Parathyroid adenoma (tissue), 2 donors: ENCODE measurements around the gene S100A14.

Experiments used
- H2AFZ ChIP-seq: fragments of 300-600 bp; sonication (generic); one replicate; pipeline ENCODE4 v1.7.0; 2017; ENCODE audit warnings: antibody characterized with exemption, mild to moderate bottlenecking
- H3K27ac ChIP-seq: fragments of 300-600 bp; sonication (generic); one replicate; pipeline ENCODE4 v1.7.0; 2017
- H3K27me3 ChIP-seq: fragments of 300-600 bp; sonication (generic); one replicate; pipeline ENCODE4 v1.7.0; 2017; ENCODE audit warnings: low read length; ENCODE audit not compliant: control insufficient read depth, insufficient read depth
- H3K36me3 ChIP-seq: fragments of 300-600 bp; sonication (generic); one replicate; pipeline ENCODE4 v1.7.0; 2017; ENCODE audit warnings: low read length; ENCODE audit not compliant: control insufficient read depth, insufficient read depth
- H3K4me1 ChIP-seq: fragments of 300-600 bp; sonication (generic); one replicate; pipeline ENCODE4 v1.7.0; 2017; ENCODE audit warnings: control low read depth
- H3K4me2 ChIP-seq: fragments of 300-600 bp; sonication (generic); one replicate; pipeline ENCODE4 v1.7.0; 2017; ENCODE audit warnings: low read length
- H3K4me3 ChIP-seq: fragments of 300-600 bp; sonication (generic); one replicate; pipeline ENCODE4 v1.7.0; 2017; ENCODE audit warnings: low read depth, low read length
- H3K79me2 ChIP-seq: fragments of 300-600 bp; sonication (generic); one replicate; pipeline ENCODE4 v1.7.0; 2017; ENCODE audit warnings: control low read depth
- H3K9ac ChIP-seq: fragments of 300-600 bp; sonication (generic); one replicate; pipeline ENCODE4 v1.7.0; 2017; ENCODE audit warnings: mild to moderate bottlenecking
- H3K9me3 ChIP-seq: fragments of 300-600 bp; sonication (generic); one replicate; pipeline ENCODE4 v1.7.0; 2017; ENCODE audit warnings: low read length; ENCODE audit not compliant: control insufficient read depth
- TF ChIP-seq, protein P1 (sequence below): fragments of 300-600 bp; sonication (generic); IDR thresholded peaks from one replicate; pipeline ENCODE4 v1.7.0; 2017; ENCODE audit warnings: antibody characterized with exemption, mild to moderate bottlenecking
- donor health status: primary hyperparathyroidism.

S100A14 gene

GRCh38 chr1:153636312-153636711 is 20.2 kb upstream of the S100A14 start:
- no peaks in the 10 kb centered on the region for H3K36me3 ChIP-seq
- no peak overlapping the region for H3K4me2 ChIP-seq
- TF ChIP-seq, protein P1, sequence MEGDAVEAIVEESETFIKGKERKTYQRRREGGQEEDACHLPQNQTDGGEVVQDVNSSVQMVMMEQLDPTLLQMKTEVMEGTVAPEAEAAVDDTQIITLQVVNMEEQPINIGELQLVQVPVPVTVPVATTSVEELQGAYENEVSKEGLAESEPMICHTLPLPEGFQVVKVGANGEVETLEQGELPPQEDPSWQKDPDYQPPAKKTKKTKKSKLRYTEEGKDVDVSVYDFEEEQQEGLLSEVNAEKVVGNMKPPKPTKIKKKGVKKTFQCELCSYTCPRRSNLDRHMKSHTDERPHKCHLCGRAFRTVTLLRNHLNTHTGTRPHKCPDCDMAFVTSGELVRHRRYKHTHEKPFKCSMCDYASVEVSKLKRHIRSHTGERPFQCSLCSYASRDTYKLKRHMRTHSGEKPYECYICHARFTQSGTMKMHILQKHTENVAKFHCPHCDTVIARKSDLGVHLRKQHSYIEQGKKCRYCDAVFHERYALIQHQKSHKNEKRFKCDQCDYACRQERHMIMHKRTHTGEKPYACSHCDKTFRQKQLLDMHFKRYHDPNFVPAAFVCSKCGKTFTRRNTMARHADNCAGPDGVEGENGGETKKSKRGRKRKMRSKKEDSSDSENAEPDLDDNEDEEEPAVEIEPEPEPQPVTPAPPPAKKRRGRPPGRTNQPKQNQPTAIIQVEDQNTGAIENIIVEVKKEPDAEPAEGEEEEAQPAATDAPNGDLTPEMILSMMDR: no peak
- H3K9me3 ChIP-seq: no peaks in the 10 kb centered on the region
- H3K9ac ChIP-seq: no peak overlapping the region
- no peak overlapping the region for H3K27ac ChIP-seq
- no peak overlapping the region for H3K4me3 ChIP-seq
- no peaks in the 10 kb centered on the region for H3K27me3 ChIP-seq
- no peak overlapping the region for H2AFZ ChIP-seq
- no peaks in the 10 kb centered on the region for H3K4me1 ChIP-seq
- peaks cover 7% of the 10 kb centered on the region for H3K79me2 ChIP-seq

GRCh38 chr1:153635872-153636271 is 19.7 kb upstream of the S100A14 start:
- no peaks in the 10 kb centered on the region for H3K36me3 ChIP-seq
- TF ChIP-seq, protein P1: no peak
- no peaks in the 10 kb centered on the region for H3K27me3 ChIP-seq
- H3K79me2 ChIP-seq: peaks cover 7% of the 10 kb centered on the region
- no peaks in the 10 kb centered on the region for H3K4me1 ChIP-seq
- H3K4me2 ChIP-seq: no peak overlapping the region
- H2AFZ ChIP-seq: no peak overlapping the region
- H3K27ac ChIP-seq: no peak overlapping the region
- no peak overlapping the region for H3K9ac ChIP-seq
- no peak overlapping the region for H3K4me3 ChIP-seq
- H3K9me3 ChIP-seq: no peaks in the 10 kb centered on the region

GRCh38 chr1:153633754-153634665 is 17.9 kb upstream of the S100A14 start, which contains the start of gene CHTOP:
Gene CHTOP, plus strand, starts transcription at chr1:153634066. Its CDS starts 2,523 bp downstream, at chr1:153636589.
- peak within 1 kb of the TSS; percentile 68 for H2AFZ ChIP-seq
- H3K4me3 ChIP-seq: peak within 1 kb of the TSS; percentile 100
- H3K4me2 ChIP-seq: peak within 1 kb of the TSS; percentile 85
- H3K27me3 ChIP-seq: no peaks in the 10 kb centered on the region
- H3K9me3 ChIP-seq: no peaks in the 10 kb centered on the region
- no peaks in the 10 kb centered on the region for H3K4me1 ChIP-seq
- TF ChIP-seq, protein P1: no peak
- H3K36me3 ChIP-seq: no peaks in the 10 kb centered on the region
- peak within 1 kb of the TSS; percentile 100 for H3K27ac ChIP-seq
- H3K79me2 ChIP-seq: peaks cover 7% of the 10 kb centered on the region
- H3K9ac ChIP-seq: peak within 1 kb of the TSS; percentile 99

DNA sequence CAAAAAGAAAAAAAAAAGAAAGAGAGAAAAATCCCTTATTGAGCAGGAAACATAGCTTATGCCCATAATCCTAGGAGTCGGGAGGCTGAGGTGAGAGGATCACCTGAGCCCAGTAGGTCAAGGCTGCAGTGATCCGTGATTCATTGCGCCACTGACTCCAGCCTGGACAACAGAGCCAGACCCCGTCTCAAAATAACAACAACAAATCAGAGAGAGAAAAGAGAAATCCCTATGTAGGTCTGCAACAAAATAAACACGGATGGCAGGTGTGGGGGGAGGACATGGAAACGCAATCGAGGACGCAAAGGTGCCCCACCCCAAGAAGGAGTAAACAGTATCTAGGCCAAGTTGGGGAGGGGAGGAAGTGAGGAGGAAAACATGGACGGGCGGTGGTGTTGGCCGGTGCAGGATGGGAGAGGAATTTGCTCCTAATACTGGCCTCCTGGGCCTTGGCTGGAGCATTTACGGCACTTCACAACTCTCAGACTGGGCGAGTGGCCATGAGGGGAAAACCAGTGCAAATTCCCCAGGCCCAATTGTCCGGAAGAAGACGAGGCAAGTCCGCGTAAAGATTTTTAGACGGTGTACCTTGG is 17.1 kb upstream of the S100A14 start:
- TF ChIP-seq, protein P1: no peak
- no peaks in the 10 kb centered on the region for H3K4me1 ChIP-seq
- peak overlapping the region; percentile 67 for H2AFZ ChIP-seq
- peak overlapping the region; percentile 100 for H3K27ac ChIP-seq
- no peaks in the 10 kb centered on the region for H3K27me3 ChIP-seq
- peaks cover 7% of the 10 kb centered on the region for H3K79me2 ChIP-seq
- peak overlapping the region; percentile 100 for H3K4me3 ChIP-seq
- no peaks in the 10 kb centered on the region for H3K36me3 ChIP-seq
- H3K9ac ChIP-seq: no peak overlapping the region
- no peaks in the 10 kb centered on the region for H3K9me3 ChIP-seq
- peak overlapping the region; percentile 42 for H3K4me2 ChIP-seq
